H1 (cell line): Measurements from ENCODE around the gene CRYBB1. TPM values are rescaled to one million over a fixed set of nuclear protein-coding genes. Genes with fewer than 3 reads are reported as not detected.

Experiments used
- FOSL1 ChIP-seq: IDR thresholded peaks from 2 replicates; pipeline ENCODE4 v1.6.1; 2011; ENCODE audit warnings: mild to moderate bottlenecking, low read depth, low read length, moderate library complexity; ENCODE audit not compliant: insufficient read depth
- GABPA ChIP-seq: IDR thresholded peaks from 2 replicates; pipeline ENCODE4 v1.6.1; 2011; ENCODE audit warnings: mild to moderate bottlenecking, low read length, moderate library complexity, borderline replicate concordance; ENCODE audit not compliant: insufficient read depth
- JUN ChIP-seq: IDR thresholded peaks from 2 replicates; pipeline ENCODE4 v1.6.1; 2011; ENCODE audit warnings: low read depth, mild to moderate bottlenecking, improper control_type of control experiment, low read length
- POU5F1 ChIP-seq: IDR thresholded peaks from 2 replicates; pipeline ENCODE4 v1.6.1; 2011; ENCODE audit warnings: low read depth, mild to moderate bottlenecking, low read length, moderate library complexity
- SP1 ChIP-seq: IDR thresholded peaks from 2 replicates; pipeline ENCODE4 v1.6.1; 2011; ENCODE audit warnings: low read depth, low read length
- TAF1 ChIP-seq: IDR thresholded peaks from 2 replicates; pipeline ENCODE4 v1.6.1; 2011; ENCODE audit warnings: mild to moderate bottlenecking, low read depth, low read length
- polyA plus RNA-seq, 7 experiments: library from polyadenylated mRNA; depleted of rRNA in 3 of 7; stranded (reverse) in 5 of 7; unstranded in 2 of 7; fragments of >200 nt in 5 of 7; fragments of 200-250 nt in 2 of 7; gene quantifications; 1 replicate in 5 of 7; 2 replicates in 1 of 7; 4 replicates in 1 of 7; pipeline versions ENCODE4 v1.2.1 to v1.2.3, GENCODE V29; 2011 to 2013; ENCODE audit warnings: missing spikeins in 2 of 7, mixed read lengths in 2 of 7
- total RNA-seq: library from RNA; stranded (reverse); fragmentation: NEBNext Ultra II Directional; extraction: Animal tissue kit (Norgen Biotek cat#: 25700); gene quantifications from 2 replicates; pipeline ENCODE4 v1.2.1, GENCODE V29; 2021
- TF ChIP-seq, protein P1 (sequence below), 3 experiments: IDR thresholded peaks; 1 replicate in 2 of 3; 2 replicates in 1 of 3; pipeline versions ENCODE4 v1.5.1 to v1.6.1; 2011; ENCODE audit warnings: low read length in 3 of 3, mild to moderate bottlenecking in 3 of 3, inconsistent platforms in 2 of 3, low read depth in 1 of 3, moderate library complexity in 1 of 3; ENCODE audit not compliant: insufficient read depth in 1 of 3; ENCODE audit errors: control extremely low read depth in 1 of 3

Gene CRYBB1
- total and polyA plus RNA-seq, 2 of the 8 experiments (the other 6 are each of a cell fraction or from before 2014, with no cell fraction given): 1.7 to 6.0 TPM

DNA sequence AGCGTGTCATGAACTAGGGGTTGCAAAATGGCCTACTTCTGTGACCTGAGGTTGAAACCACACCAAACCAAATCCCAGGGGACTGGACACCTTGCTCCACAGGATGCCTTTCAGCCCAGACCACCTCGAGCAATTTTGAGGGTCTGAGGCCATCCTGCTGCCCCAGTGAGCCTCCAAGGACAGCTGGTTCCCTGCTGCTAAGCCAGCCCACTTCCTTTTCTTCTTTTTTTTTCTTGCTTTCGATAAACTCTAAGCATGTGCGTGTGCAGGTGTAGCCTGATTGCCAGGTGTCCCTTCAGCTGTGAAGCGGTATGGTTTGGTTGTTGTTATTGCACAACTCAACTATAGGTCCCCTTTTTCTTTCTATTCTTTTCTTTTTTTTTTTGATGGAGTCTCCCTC lies 2.7 kb downstream of the CRYBB1 start (continued):
- TF ChIP-seq, protein P1, sequence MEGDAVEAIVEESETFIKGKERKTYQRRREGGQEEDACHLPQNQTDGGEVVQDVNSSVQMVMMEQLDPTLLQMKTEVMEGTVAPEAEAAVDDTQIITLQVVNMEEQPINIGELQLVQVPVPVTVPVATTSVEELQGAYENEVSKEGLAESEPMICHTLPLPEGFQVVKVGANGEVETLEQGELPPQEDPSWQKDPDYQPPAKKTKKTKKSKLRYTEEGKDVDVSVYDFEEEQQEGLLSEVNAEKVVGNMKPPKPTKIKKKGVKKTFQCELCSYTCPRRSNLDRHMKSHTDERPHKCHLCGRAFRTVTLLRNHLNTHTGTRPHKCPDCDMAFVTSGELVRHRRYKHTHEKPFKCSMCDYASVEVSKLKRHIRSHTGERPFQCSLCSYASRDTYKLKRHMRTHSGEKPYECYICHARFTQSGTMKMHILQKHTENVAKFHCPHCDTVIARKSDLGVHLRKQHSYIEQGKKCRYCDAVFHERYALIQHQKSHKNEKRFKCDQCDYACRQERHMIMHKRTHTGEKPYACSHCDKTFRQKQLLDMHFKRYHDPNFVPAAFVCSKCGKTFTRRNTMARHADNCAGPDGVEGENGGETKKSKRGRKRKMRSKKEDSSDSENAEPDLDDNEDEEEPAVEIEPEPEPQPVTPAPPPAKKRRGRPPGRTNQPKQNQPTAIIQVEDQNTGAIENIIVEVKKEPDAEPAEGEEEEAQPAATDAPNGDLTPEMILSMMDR (IDR thresholded peaks at IDR 0.05; ENCODE audit: control extremely low read depth in 1 of 3, insufficient read depth in 1 of 3, low read depth in 1 of 3, low read length in 3 of 3): no peak
- TF ChIP-seq TAF1: no peak
- TF ChIP-seq JUN: no peak
- no peak for TF ChIP-seq POU5F1
- no peak for TF ChIP-seq GABPA
- no peak for TF ChIP-seq SP1
- no peak for TF ChIP-seq FOSL1
